SU-DHL-6 (cell line): Measurements from ENCODE around the gene ADORA3.

Experiments
- H2AFZ ChIP-seq: fragments of 200-600 bp; sonication (generic); 2 replicates; pipeline ENCODE4 v1.6.1; 2014; ENCODE audit warnings: low read depth, mild to moderate bottlenecking, moderate library complexity, mixed read lengths, antibody characterized with exemption, low read length; ENCODE audit not compliant: severe bottlenecking
- H3F3A ChIP-seq: fragments of 200-600 bp; shearing (Covaris generic); 2 replicates; pipeline ENCODE4 v1.6.0; 2016; ENCODE audit warnings: antibody characterized with exemption, mild to moderate bottlenecking; ENCODE audit not compliant: insufficient read depth
- H3K27ac ChIP-seq: fragments of 200-600 bp; sonication (generic); 2 replicates; pipeline ENCODE4 v1.5.1; 2016; ENCODE audit warnings: low read depth, mild to moderate bottlenecking, low read length, moderate library complexity, mixed read lengths
- H3K27me3 ChIP-seq: fragments of 200-600 bp; sonication (generic), shearing (Covaris generic); 2 replicates; pipeline ENCODE4 v1.6.0; 2014; ENCODE audit warnings: mild to moderate bottlenecking, low read length
- H3K36me3 ChIP-seq: fragments of 200-600 bp; sonication (generic); 2 replicates; pipeline ENCODE4 v1.6.1; 2014; ENCODE audit warnings: mild to moderate bottlenecking, low read length, mixed read lengths
- H3K4me2 ChIP-seq: fragments of 300-600, 200-600 bp; shearing (Covaris generic), sonication (generic); 2 replicates; pipeline ENCODE4 v1.6.0; 2014; ENCODE audit warnings: low read length, low read depth, mild to moderate bottlenecking; ENCODE audit not compliant: poor library complexity, severe bottlenecking
- H3K4me3 ChIP-seq: fragments of 200-600 bp; sonication (generic); 2 replicates; pipeline ENCODE4 v1.5.1; 2014; ENCODE audit warnings: antibody characterized with exemption, low read length, mild to moderate bottlenecking, mixed read lengths; ENCODE audit not compliant: insufficient read depth, poor library complexity, severe bottlenecking
- H3K79me2 ChIP-seq: fragments of 200-600 bp; sonication (generic); 2 replicates; pipeline ENCODE4 v1.6.1; 2014; ENCODE audit warnings: mild to moderate bottlenecking, low read length, moderate library complexity; ENCODE audit not compliant: insufficient read depth
- H3K9ac ChIP-seq: fragments of 200-600 bp; sonication (generic); 2 replicates; pipeline ENCODE4 v1.7.0; 2014; ENCODE audit warnings: mild to moderate bottlenecking, low read length
- H3K9me2 ChIP-seq: fragments of 200-600 bp; sonication (generic); replicated peaks from 2 replicates; pipeline ENCODE4 v1.6.1; 2014; ENCODE audit warnings: low read length; ENCODE audit not compliant: insufficient read depth
- H3K9me3 ChIP-seq: fragments of 200-600 bp; sonication (generic); 2 replicates; pipeline ENCODE4 v1.6.1; 2014; ENCODE audit warnings: low read length, mixed read lengths; ENCODE audit not compliant: insufficient read depth
- H4K20me1 ChIP-seq: fragments of 200-600 bp; sonication (generic); 2 replicates; pipeline ENCODE4 v1.6.1; 2014; ENCODE audit warnings: low read depth, mild to moderate bottlenecking, antibody characterized with exemption, low read length, moderate library complexity, mixed read lengths
- EZH2phosphoT487 ChIP-seq: fragments of 200-600 bp; sonication (generic), shearing (Covaris generic); conservative IDR thresholded peaks from 2 replicates; pipeline ENCODE4 v1.6.1; 2018; ENCODE audit warnings: mild to moderate bottlenecking, antibody characterized with exemption, low read length, moderate library complexity, mixed read lengths
- TF ChIP-seq, protein P1 (sequence below): fragments of 200-600 bp; sonication (generic); IDR thresholded peaks from one replicate; pipeline ENCODE4 v1.5.1; 2017; ENCODE audit warnings: antibody characterized with exemption, mild to moderate bottlenecking, low read length, moderate library complexity; ENCODE audit not compliant: insufficient read depth, poor library complexity, severe bottlenecking

ADORA3 gene

DNA sequence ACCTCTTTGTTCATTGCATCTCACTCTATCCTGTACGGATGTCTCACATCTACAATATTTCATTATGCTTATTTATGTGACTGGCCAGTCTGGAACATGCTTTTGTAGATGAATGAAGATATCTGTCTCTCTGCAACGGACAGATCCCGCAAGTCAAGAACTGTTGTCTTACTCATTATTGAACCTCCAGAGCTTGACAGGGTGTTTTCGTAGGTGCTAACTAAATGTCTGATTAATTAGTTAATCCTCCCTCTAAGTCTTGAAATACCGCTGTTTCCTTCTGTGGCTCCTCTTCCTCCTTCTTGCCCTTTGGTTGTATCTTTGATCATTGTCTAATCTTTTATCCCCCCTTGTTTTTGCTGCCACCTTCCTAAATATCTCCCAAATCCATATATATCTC, 32.8 kb downstream of the ADORA3 start:
- Histone ChIP-seq H3K4me2 (peak overlapping the region; percentile 59), H3K9me2 (no peaks in the 10 kb centered on the region), H4K20me1 (no peaks in the 10 kb centered on the region), H3K4me3 (no peak overlapping the region), H3K27me3 (no peaks in the 10 kb centered on the region), H3K27ac (peak overlapping the region; percentile 74), H3K79me2 (no peaks in the 10 kb centered on the region), H3F3A (peaks cover 23% of the 10 kb centered on the region; the same call in 1 of the 2 replicates), H3K9me3 (no peaks in the 10 kb centered on the region), H3K36me3 (0 out of 2 replicates have a peak, but pooled peaks cover 2% of the 10 kb centered on the region), H3K9ac (peak overlapping the region; percentile 32), H2AFZ (peak overlapping the region; percentile 56)
- TF ChIP-seq, protein P1, sequence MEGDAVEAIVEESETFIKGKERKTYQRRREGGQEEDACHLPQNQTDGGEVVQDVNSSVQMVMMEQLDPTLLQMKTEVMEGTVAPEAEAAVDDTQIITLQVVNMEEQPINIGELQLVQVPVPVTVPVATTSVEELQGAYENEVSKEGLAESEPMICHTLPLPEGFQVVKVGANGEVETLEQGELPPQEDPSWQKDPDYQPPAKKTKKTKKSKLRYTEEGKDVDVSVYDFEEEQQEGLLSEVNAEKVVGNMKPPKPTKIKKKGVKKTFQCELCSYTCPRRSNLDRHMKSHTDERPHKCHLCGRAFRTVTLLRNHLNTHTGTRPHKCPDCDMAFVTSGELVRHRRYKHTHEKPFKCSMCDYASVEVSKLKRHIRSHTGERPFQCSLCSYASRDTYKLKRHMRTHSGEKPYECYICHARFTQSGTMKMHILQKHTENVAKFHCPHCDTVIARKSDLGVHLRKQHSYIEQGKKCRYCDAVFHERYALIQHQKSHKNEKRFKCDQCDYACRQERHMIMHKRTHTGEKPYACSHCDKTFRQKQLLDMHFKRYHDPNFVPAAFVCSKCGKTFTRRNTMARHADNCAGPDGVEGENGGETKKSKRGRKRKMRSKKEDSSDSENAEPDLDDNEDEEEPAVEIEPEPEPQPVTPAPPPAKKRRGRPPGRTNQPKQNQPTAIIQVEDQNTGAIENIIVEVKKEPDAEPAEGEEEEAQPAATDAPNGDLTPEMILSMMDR = no peak
- no peak for TF ChIP-seq EZH2phosphoT487

DNA sequence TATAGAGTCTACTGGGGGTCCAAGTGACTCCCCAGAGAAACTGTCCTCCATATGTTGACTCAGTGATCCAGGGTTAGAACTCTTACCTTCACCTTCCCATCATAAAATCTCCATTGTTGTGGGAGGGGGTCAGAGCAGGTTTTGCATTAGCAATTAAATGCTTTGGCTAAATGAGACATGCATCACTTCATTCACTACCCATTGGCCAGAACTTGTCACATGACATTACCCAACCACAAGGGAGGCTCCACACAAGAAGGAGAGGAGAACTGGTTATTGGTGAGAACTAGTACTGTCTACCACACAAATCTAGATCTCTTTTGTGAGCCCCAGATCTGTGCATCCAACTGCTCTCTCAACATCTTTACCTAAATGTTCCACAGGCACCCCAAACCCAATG, 33.9 kb downstream of the ADORA3 start:
- Histone ChIP-seq H3K4me3 (no peak overlapping the region), H3K36me3 (0 out of 2 replicates have a peak, but pooled peaks cover 2% of the 10 kb centered on the region), H3K79me2 (no peaks in the 10 kb centered on the region), H3K9me2 (no peaks in the 10 kb centered on the region), H3F3A (peaks cover 23% of the 10 kb centered on the region; the same call in 1 of the 2 replicates), H3K9me3 (no peaks in the 10 kb centered on the region), H3K4me2 (no peak overlapping the region), H4K20me1 (no peaks in the 10 kb centered on the region), H3K27me3 (no peaks in the 10 kb centered on the region), H3K9ac (no peak overlapping the region), H3K27ac (no peak overlapping the region), H2AFZ (no peak overlapping the region)
- TF ChIP-seq, protein P1 = no peak
- TF ChIP-seq EZH2phosphoT487 = no peak

DNA sequence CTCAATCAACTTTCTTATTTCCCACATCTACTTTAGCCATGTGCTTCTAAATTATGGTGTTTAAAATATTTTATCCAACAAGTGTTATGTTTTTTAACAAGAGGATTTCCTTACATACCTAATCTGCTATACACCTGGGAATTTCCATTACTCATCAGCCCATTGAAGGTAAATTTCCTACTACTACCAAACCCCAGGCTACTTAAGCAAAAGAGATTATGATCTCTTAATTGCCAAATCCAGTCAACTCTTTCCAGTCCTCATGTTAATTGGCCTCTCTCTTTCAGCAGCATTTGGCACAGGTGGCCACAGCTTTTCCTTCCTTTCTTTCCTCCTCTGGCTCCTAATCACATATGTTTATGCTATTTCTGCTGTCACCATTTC, 34.7 kb downstream of the ADORA3 start:
- Histone ChIP-seq H3K9me2 (no peaks in the 10 kb centered on the region), H4K20me1 (no peaks in the 10 kb centered on the region), H3K27ac (no peak overlapping the region), H3K4me3 (no peak overlapping the region), H2AFZ (no peak overlapping the region), H3K9ac (no peak overlapping the region), H3K27me3 (no peaks in the 10 kb centered on the region), H3K79me2 (no peaks in the 10 kb centered on the region), H3K36me3 (0 out of 2 replicates have a peak, but pooled peaks cover 2% of the 10 kb centered on the region), H3K4me2 (no peak overlapping the region), H3K9me3 (no peaks in the 10 kb centered on the region), H3F3A (peaks cover 28% of the 10 kb centered on the region; the same call in 1 of the 2 replicates)
- TF ChIP-seq, protein P1 = no peak
- TF ChIP-seq EZH2phosphoT487 = no peak
